ENCODE results near the gene TRPM1. TPM values are rescaled to one million over a fixed set of nuclear protein-coding genes. Genes with fewer than 3 reads are reported as not detected.
"Not testable (repeated sequence)": the region's sequence is repeated elsewhere in the genome, so short reads cannot be mapped to it uniquely, and the experiment has no call there.

The TRPM1 gene
- total RNA-seq, 1 donor from 2014 or later, result not detected

- no peak for DNase-seq (ENCODE audit: low spot score in 2 of 2)
- no peak overlapping the region for H3K27ac ChIP-seq
- no peak overlapping the region for H3K4me3 ChIP-seq
- no peak for TF ChIP-seq CTCF (IDR thresholded peaks at IDR 0.05)
- no peaks in the 10 kb centered on the region for H3K36me3 ChIP-seq
- H3K4me1 ChIP-seq, result no peaks in the 10 kb centered on the region
- H3K27me3 ChIP-seq, result no peaks in the 10 kb centered on the region
- H3K9me3 ChIP-seq, result no peaks in the 10 kb centered on the region
- intact Hi-C loops (cut with DNase I), result no loop called here
Measured at GRCh38 chr15:31096563-31096962, 5.0 kb downstream of the TRPM1 start.

- Histone ChIP-seq H3K4me3 (no peak overlapping the region), H3K9me3 (no peaks in the 10 kb centered on the region), H3K36me3 (no peaks in the 10 kb centered on the region), H3K4me1 (no peaks in the 10 kb centered on the region), H3K27ac (no peak overlapping the region), H3K27me3 (no peaks in the 10 kb centered on the region)
- no peak for TF ChIP-seq CTCF (IDR thresholded peaks at IDR 0.05)
- intact Hi-C loops (cut with DNase I), result no loop called here
- no peak for DNase-seq (ENCODE audit: low spot score in 2 of 2)
Measured at GRCh38 chr15:31091481-31091880, 10.0 kb downstream of the TRPM1 start.

- intact Hi-C loops (cut with DNase I), result no loop called here
- Histone ChIP-seq H3K9me3 (no peaks in the 10 kb centered on the region), H3K4me1 (no peaks in the 10 kb centered on the region), H3K27me3 (no peaks in the 10 kb centered on the region), H3K27ac (no peak overlapping the region), H3K4me3 (no peak overlapping the region), H3K36me3 (no peaks in the 10 kb centered on the region)
- no peak for TF ChIP-seq CTCF (IDR thresholded peaks at IDR 0.05)
- DNase-seq (ENCODE audit: low spot score in 2 of 2), result no peak
Measured at GRCh38 chr15:31090766-31091165, 10.8 kb downstream of the TRPM1 start.

- Histone ChIP-seq H3K27ac (no peak overlapping the region), H3K4me3 (no peak overlapping the region), H3K9me3 (no peaks in the 10 kb centered on the region), H3K36me3 (no peaks in the 10 kb centered on the region), H3K4me1 (no peaks in the 10 kb centered on the region), H3K27me3 (no peaks in the 10 kb centered on the region)
- TF ChIP-seq CTCF (IDR thresholded peaks at IDR 0.05), result no peak
- intact Hi-C loops (cut with DNase I), result no loop called here
- DNase-seq (ENCODE audit: low spot score in 2 of 2), result no peak
Measured at GRCh38 chr15:31089368-31090047, 12.0 kb downstream of the TRPM1 start.

GRCh38 chr15:31088672-31089367 is 12.7 kb downstream of the TRPM1 start:
- Histone ChIP-seq H3K9me3 (no peaks in the 10 kb centered on the region), H3K27ac (no peak overlapping the region), H3K4me1 (no peaks in the 10 kb centered on the region), H3K36me3 (no peaks in the 10 kb centered on the region), H3K4me3 (no peak overlapping the region), H3K27me3 (no peaks in the 10 kb centered on the region)
- no peak for TF ChIP-seq CTCF (IDR thresholded peaks at IDR 0.05)
- no peak for DNase-seq (ENCODE audit: low spot score in 2 of 2)
- intact Hi-C loops (cut with DNase I), result no loop called here

- H3K4me3 ChIP-seq; DNase-seq (ENCODE audit: low spot score in 2 of 2); intact Hi-C loops (cut with DNase I); H3K36me3 ChIP-seq; H3K9me3 ChIP-seq; H3K27ac ChIP-seq; H3K27me3 ChIP-seq; H3K4me1 ChIP-seq: not testable (repeated sequence)
Measured at GRCh38 chr15:31088041-31088440, 13.5 kb downstream of the TRPM1 start.

All from ascending aorta (tissue), 2 donors.